Stimulated activated CD4-positive, alpha-beta T cell treated with anti-CD3 and anti-CD28 coated beads, Interleukin-1b, Interleukin-23, amount 100 ng/mL, for 24 hours (primary cell): Measurements from ENCODE around the gene ASH1L.
"Not testable (repeated sequence)": the region's sequence is repeated elsewhere in the genome, so short reads cannot be mapped to it uniquely, and the experiment has no call there.

ENCODE experiments used
- DNase-seq, 4 experiments: peaks; one replicate each; pipeline ENCODE4 v3.0.0-alpha.2; 2020; ENCODE audit warnings: low read depth in 4 of 4, low spot score in 1 of 4

ASH1L gene

GRCh38 chr1:155563377-155564022 lies 897 bp upstream of the ASH1L start:
- not testable (repeated sequence) for DNase-seq

- DNase-seq, result peak; percentile 39 to 43 (median 41)
These were observed 623 bp downstream of the ASH1L start for GRCh38 chr1:155561779-155562580.

- no peak for DNase-seq
These were observed 6.7 kb downstream of the ASH1L start for GRCh38 chr1:155555915-155556314.

- DNase-seq, result no peak
These were observed 9.3 kb downstream of the ASH1L start for GRCh38 chr1:155553349-155553748.

GRCh38 chr1:155548706-155549105 lies 13.9 kb downstream of the ASH1L start:
- no peak for DNase-seq

GRCh38 chr1:155540000-155540874 lies 22.4 kb downstream of the ASH1L start:
- no peak for DNase-seq

- DNase-seq, result no peak
These were observed 25.4 kb downstream of the ASH1L start for GRCh38 chr1:155537193-155537592.

GRCh38 chr1:155531624-155532023 lies 31.0 kb downstream of the ASH1L start:
- no peak for DNase-seq

GRCh38 chr1:155529929-155530328 lies 32.7 kb downstream of the ASH1L start:
- DNase-seq, result no peak

- DNase-seq, result no peak
These were observed 33.5 kb downstream of the ASH1L start for GRCh38 chr1:155529109-155529508.

GRCh38 chr1:155527677-155528076 lies 34.9 kb downstream of the ASH1L start:
- no peak for DNase-seq

GRCh38 chr1:155526356-155526755 lies 36.2 kb downstream of the ASH1L start:
- no peak for DNase-seq

GRCh38 chr1:155522069-155522468 lies 40.5 kb downstream of the ASH1L start:
- DNase-seq, result no peak

GRCh38 chr1:155518484-155518883 lies 44.1 kb downstream of the ASH1L start:
- DNase-seq, result no peak

GRCh38 chr1:155514582-155515187 lies 47.9 kb downstream of the ASH1L start:
- DNase-seq, result no peak

GRCh38 chr1:155513300-155513916 lies 49.2 kb downstream of the ASH1L start:
- DNase-seq, result no peak

- DNase-seq, result not testable (repeated sequence)
These were observed 51.2 kb downstream of the ASH1L start for GRCh38 chr1:155511385-155511784.

- no peak for DNase-seq
These were observed 53.5 kb downstream of the ASH1L start for GRCh38 chr1:155509064-155509463.

GRCh38 chr1:155507945-155508344 lies 54.7 kb downstream of the ASH1L start:
- no peak for DNase-seq

- not testable (repeated sequence) for DNase-seq
These were observed 56.6 kb downstream of the ASH1L start for GRCh38 chr1:155505963-155506362.

GRCh38 chr1:155504207-155504606 lies 58.4 kb downstream of the ASH1L start:
- no peak for DNase-seq
